Measurements from ENCODE around the gene POLR2C. TPM values are rescaled to one million over a fixed set of nuclear protein-coding genes. Genes with fewer than 3 reads are reported as not detected.

The POLR2C gene
- total RNA-seq, 2 donors from 2014 or later = 55.7 to 56.0 TPM

DNA sequence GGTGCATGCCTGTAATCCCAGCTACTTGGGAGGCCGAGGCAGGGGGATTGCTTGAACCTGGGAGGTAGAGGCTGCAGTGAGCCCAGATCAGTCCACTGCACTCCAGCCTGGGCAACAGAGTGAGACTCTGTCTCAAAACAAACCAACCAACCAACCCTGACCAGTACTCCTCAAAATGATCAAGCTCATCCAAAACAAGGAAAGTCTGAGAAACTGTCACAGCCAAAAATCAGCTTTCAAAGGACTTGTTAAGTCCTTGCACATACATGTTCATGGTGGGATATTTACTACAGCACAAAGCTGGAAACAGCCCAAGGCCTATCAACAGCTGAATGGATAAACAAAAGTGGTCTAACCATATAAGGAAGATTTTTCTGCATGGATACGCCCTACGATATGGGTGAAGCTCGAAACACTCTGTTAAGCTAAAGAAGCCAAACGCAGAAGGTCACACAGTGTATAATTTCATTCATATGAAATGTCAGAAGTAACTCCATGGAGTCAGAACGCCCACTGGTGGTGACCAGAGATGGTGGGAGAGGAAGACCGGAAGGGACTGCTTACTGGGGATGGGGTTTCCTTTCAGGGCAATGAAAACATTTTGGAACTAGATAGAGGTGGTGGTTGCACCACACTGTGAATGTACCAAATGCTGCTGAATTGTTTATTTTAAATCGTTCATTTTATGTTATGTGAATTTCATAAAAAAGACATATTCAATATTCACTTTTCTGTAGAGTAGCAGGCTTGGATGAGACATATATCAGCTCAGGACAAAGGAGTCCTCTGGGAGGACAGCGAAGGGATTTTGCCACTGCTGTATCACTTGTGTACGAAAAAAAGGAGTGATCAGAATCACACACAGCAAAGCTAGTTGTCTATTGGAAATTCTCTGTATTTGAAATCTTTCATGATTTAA is 40.2 kb upstream of the POLR2C start:
- no peaks in the 10 kb centered on the region for H3K27me3 ChIP-seq
- H3K36me3 ChIP-seq = no peaks in the 10 kb centered on the region
- no peak overlapping the region for H3K27ac ChIP-seq
- H3K9ac ChIP-seq (ENCODE audit: low read depth in 2 of 2, low read length in 2 of 2) = no peak overlapping the region
- H3K4me1 ChIP-seq = no peaks in the 10 kb centered on the region
- DNase-seq = peak; percentile 59
- no peak overlapping the region for H3K4me3 ChIP-seq
- intact Hi-C loops (cut with DNase I) = loop anchor here (2.0 kb wide), 1 partner anchor 95 kb away; no protein-coding TSS in a partner anchor
- TF ChIP-seq, protein P1, sequence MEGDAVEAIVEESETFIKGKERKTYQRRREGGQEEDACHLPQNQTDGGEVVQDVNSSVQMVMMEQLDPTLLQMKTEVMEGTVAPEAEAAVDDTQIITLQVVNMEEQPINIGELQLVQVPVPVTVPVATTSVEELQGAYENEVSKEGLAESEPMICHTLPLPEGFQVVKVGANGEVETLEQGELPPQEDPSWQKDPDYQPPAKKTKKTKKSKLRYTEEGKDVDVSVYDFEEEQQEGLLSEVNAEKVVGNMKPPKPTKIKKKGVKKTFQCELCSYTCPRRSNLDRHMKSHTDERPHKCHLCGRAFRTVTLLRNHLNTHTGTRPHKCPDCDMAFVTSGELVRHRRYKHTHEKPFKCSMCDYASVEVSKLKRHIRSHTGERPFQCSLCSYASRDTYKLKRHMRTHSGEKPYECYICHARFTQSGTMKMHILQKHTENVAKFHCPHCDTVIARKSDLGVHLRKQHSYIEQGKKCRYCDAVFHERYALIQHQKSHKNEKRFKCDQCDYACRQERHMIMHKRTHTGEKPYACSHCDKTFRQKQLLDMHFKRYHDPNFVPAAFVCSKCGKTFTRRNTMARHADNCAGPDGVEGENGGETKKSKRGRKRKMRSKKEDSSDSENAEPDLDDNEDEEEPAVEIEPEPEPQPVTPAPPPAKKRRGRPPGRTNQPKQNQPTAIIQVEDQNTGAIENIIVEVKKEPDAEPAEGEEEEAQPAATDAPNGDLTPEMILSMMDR (IDR thresholded peaks at IDR 0.05) = peak; percentile 48
- H3K9me3 ChIP-seq = no peaks in the 10 kb centered on the region

DNA sequence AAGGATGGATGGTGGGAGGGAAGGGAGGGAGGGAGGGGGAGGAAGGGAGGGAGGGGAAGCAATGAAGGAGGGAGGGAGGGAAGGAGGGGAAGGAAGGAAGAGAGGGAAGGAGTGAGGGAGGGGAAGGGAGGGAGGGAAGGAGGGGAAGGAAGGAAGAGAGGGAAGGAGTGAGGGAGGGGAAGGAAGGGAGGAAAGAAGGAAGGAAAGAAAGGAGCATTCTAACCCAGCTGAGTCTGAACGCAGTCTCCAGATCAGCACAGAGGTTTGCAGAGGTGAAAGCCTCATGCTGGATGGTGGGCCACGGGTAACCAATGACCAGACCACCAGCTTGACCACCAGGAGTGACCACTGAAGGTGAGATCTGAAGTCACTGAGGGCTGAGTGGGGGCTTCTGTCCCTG is 39.3 kb upstream of the POLR2C start:
- Histone ChIP-seq H3K4me3 (no peak overlapping the region), H3K27me3 (no peaks in the 10 kb centered on the region), H3K36me3 (no peaks in the 10 kb centered on the region), H3K9me3 (no peaks in the 10 kb centered on the region), H3K9ac (ENCODE audit: low read depth in 2 of 2, low read length in 2 of 2) (no peak overlapping the region), H3K27ac (no peak overlapping the region), H3K4me1 (no peaks in the 10 kb centered on the region)
- DNase-seq = no peak
- intact Hi-C loops (cut with DNase I) = loop anchor here (2.0 kb wide), 1 partner anchor 94 kb away; no protein-coding TSS in a partner anchor
- TF ChIP-seq, protein P1 (IDR thresholded peaks at IDR 0.05) = no peak

DNA sequence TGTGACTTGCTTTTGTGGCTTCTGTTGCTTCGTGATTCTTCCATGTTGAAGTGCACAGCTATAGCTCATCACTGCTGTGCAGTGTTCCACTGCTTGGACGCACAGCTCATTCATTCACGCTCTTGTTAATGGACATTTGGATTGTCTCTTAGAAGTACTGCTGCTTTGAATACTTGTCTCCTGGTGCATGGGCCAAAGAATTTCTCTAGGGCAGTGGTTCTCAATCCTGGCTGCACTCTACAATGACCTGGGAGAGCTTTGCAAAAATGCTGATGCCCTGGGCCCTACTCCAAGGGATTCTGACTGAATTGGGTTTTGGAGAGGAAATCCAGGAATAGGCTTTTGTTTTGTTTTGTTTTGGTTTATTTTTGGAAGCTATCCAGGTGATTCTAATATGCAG is 37.9 kb upstream of the POLR2C start:
- Histone ChIP-seq H3K27me3 (no peaks in the 10 kb centered on the region), H3K36me3 (no peaks in the 10 kb centered on the region), H3K4me1 (no peaks in the 10 kb centered on the region), H3K27ac (no peak overlapping the region), H3K4me3 (no peak overlapping the region), H3K9ac (ENCODE audit: low read depth in 2 of 2, low read length in 2 of 2) (no peak overlapping the region), H3K9me3 (no peaks in the 10 kb centered on the region)
- no peak for DNase-seq
- intact Hi-C loops (cut with DNase I) = no loop called here
- TF ChIP-seq, protein P1 (IDR thresholded peaks at IDR 0.05) = no peak

- no peak for DNase-seq
- Histone ChIP-seq H3K27me3 (no peaks in the 10 kb centered on the region), H3K27ac (no peak overlapping the region), H3K4me3 (no peak overlapping the region), H3K4me1 (no peaks in the 10 kb centered on the region), H3K36me3 (peaks cover 14% of the 10 kb centered on the region), H3K9me3 (no peaks in the 10 kb centered on the region), H3K9ac (ENCODE audit: low read depth in 2 of 2, low read length in 2 of 2) (no peak overlapping the region)
- TF ChIP-seq, protein P1 (IDR thresholded peaks at IDR 0.05) = no peak
- intact Hi-C loops (cut with DNase I) = no loop called here
Measured at GRCh38 chr16:57426356-57426755, 36.1 kb upstream of the POLR2C start.

DNA sequence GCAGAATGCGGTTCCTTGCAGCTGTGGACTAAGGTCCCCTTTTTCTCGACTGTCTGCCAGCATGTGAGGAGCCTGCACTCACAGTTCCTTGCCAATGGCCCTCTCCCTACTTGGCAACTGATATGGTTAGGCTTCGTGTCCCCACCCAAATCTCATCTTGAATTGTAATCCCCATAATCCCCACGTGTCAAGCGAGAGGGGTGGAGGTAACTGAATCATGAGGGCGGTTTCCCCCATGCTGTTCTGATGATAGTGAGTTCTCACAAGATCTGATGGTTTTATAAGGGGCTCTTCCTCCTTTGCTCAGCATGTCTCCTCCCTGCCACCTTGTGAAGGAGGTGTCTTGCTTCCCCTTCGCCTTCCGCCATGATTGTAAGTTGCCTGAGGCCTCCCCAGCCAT is 35.2 kb upstream of the POLR2C start:
- TF ChIP-seq, protein P1 (IDR thresholded peaks at IDR 0.05) = no peak
- no peak for DNase-seq
- H3K9me3 ChIP-seq = no peaks in the 10 kb centered on the region
- no peaks in the 10 kb centered on the region for H3K27me3 ChIP-seq
- intact Hi-C loops (cut with DNase I) = no loop called here
- H3K4me1 ChIP-seq = no peaks in the 10 kb centered on the region
- peaks cover 14% of the 10 kb centered on the region for H3K36me3 ChIP-seq
- no peak overlapping the region for H3K27ac ChIP-seq
- H3K4me3 ChIP-seq = no peak overlapping the region
- H3K9ac ChIP-seq (ENCODE audit: low read depth in 2 of 2, low read length in 2 of 2) = no peak overlapping the region

Measured in colonic mucosa (tissue), 4 donors.